ENCODE results near the gene TBC1D10A.
"Not testable (repeated sequence)": the region's sequence is repeated elsewhere in the genome, so short reads cannot be mapped to it uniquely, and the experiment has no call there.

The TBC1D10A gene

DNA sequence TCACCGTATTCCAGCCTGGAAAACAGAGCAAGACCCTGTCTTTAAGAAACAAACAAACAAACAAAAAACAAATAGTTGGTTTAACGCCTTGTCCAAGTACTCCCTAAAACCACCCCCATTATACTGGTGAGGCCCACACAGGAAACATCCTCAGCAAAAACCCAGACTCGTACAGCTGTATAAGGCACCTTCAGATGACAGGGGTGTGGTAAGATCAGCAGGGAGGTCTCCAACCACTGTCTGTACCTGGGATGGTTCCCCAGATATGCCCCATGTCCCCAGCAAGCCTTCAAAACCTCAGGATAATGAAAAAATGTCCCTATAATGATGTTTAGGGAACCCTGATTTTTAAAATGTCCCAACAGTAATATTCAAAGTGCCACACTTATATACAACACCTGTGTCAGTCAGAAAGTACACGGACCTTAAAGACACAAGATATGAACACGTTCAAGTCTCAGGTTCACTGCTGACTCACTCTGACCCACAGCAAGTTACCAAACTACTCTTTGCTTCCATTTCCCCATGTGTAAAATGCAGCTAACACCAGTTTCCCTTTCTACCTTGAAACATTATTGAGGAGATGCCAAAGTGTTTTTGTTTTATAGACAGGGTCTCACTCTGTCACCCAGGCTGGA is 20.6 kb upstream of the TBC1D10A start:
- no peak for DNase-seq (ENCODE audit: low read depth in 2 of 2)

DNA sequence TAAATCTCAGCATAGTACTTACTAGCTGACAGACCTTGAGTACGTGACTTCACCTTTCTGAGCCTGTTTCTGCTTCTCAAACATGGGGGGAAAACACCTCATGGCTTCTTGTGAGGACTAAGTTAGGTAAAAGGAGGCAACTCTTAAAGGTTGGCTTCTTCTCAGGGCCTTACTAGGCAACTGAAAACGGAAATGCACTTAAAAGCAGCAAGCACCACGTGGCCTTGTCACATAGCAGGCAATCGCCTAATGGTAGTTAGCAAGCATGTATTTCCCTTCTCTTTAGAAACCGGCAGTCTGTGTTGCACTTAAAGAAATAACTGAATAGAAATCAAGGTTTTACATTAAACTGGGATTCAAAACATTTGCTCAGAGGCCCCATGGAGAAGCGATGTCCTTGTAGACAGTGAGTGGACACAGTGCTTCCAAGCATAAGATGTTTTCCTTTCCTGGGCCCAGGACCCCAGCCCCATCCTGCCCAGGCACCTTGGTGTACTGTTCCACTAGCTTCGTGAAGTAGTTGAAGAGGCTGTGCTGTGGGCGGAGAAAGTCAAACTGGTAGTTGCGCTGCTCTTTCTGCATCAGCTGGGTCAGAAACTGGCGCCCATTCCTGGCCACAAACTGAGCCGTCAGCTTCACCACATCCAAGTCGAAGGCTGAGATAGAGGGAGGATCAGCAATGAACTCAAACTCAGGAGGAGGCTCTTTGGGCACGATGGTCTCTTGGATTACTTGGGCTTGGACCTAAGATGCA is 17.9 kb upstream of the TBC1D10A start:
- no peak for DNase-seq (ENCODE audit: low read depth in 2 of 2)

- no peak for DNase-seq (ENCODE audit: low read depth in 2 of 2)
Observed at GRCh38 chr22:30340911-30341685, 14.4 kb upstream of the TBC1D10A start.

DNA sequence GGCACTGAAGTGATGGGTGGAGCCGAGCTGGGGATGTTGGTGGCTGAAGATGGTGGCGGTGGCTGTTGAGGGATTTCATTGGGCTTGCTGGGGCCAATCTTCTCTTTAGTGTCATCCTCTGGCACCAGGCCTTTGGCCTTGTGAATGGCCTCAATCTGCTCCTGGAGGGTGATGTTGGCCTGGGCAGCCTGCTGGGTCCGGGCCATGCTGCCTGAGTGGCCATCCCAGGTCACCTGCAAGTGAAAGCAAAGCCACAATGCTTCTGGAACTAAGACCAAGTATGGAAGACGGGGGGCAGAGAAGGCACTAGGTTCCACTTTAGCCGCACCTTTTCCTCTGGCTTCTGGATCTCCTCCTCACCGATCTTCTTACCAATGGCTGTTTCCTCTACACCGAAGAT is 12.1 kb upstream of the TBC1D10A start:
- DNase-seq (ENCODE audit: low read depth in 2 of 2) = no peak

GRCh38 chr22:30338341-30338740 is 11.6 kb upstream of the TBC1D10A start:
- DNase-seq (ENCODE audit: low read depth in 2 of 2) = not testable (repeated sequence)

DNA sequence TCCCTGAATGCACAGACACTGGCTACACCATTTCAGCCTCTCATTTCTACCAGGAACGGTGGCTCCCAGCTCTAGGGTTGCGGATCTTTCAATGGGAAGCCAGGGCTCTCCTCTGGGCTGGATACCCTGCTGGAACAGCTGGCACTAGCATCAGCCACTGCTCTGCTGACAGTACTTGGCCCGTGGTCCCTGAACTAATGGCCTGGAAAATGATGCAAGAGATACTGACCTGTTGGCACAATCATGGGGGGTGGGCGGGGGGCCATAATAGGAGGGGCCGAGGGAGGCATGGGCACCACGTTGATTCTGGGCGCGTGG is 10.7 kb upstream of the TBC1D10A start:
- no peak for DNase-seq (ENCODE audit: low read depth in 2 of 2)

- DNase-seq (ENCODE audit: low read depth in 2 of 2) = no peak
Observed at GRCh38 chr22:30336752-30337460, 10.2 kb upstream of the TBC1D10A start.

DNA sequence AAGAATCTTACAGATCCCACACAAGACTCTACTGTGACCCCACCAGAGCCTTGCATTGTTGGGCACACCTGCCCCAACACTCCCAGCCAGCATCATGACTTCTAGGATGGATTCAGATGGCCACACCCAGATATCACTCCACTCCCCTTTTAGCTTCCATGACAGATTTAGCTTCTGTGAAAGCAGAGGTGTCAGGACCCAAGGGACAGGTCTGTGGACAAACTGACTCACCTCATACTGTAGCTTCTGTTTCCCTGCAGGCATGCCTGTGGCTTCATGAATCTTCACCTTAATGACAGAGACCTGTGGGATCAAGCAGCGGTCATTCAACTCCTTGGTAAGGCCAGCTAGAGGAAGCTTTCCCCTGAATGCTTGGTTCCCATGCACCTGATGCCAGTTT is 8.5 kb upstream of the TBC1D10A start:
- no peak for DNase-seq (ENCODE audit: low read depth in 2 of 2)

- DNase-seq (ENCODE audit: low read depth in 2 of 2) = no peak
Observed at GRCh38 chr22:30334646-30335045, 7.9 kb upstream of the TBC1D10A start.

DNA sequence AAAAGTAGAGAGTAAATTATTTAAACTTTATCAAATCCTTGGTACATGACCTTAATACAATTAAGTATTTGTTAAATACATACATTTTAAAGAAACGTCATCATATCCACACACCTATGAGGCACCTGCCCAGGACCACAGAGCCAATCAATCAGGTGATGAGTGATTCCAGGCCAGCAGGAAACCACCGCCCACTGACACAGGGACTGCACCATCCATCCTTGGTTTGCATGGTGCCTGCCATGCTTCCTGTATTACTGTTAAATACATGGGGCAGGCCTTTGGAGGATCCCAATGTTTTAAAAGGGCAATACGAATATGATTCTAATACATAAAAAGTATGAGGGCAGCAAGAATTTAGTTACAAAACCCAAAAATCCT is 7.0 kb upstream of the TBC1D10A start:
- no peak for DNase-seq (ENCODE audit: low read depth in 2 of 2)

GRCh38 chr22:30332994-30333706 is 6.4 kb upstream of the TBC1D10A start:
- DNase-seq (ENCODE audit: low read depth in 2 of 2) = no peak

DNA sequence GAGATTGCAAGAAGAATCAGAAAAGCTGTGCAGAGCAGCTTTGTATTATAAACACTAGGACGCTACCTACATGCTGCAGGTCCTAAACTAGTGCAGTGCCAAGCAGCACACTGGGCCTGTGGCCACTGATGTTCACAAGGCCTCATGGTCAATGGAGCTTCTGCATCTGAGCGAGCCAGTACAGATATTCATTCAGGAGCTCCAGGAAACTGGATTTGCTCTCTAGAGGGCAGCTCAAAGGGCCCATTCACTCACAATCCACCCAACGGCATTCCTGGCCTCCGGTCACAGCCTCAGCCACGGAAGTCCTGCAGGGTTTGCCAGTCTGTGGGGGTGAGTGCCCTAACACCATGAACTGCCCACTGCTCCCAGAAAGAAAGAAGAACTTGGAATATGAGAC is 5.8 kb upstream of the TBC1D10A start:
- DNase-seq (ENCODE audit: low read depth in 2 of 2) = no peak

GRCh38 chr22:30328466-30329049 is 1.8 kb upstream of the TBC1D10A start:
- DNase-seq (ENCODE audit: low read depth in 2 of 2) = no peak

DNA sequence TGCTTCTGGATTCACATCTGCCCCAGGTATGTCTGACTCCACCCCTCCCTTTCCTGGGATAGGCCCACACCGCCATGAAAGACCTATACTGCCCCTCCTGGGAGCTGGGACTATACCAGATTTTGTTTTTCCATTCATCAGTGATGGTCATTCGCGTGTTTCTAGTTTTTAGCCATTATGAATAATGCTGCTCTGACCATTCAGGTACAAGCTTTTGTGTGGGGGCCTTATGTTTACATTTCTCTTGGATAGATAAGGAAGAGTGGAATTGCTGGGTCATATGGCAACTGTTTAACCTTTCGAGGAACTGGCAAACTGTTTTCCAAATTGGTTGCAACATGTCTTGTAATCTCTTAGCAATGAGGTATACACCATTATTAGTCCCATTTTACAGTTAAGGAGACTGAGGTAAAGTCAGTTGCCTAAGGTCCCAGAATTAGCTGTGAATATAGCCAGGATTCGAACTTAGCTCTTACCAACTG is 1.2 kb upstream of the TBC1D10A start:
- DNase-seq (ENCODE audit: low read depth in 2 of 2) = no peak

GRCh38 chr22:30326255-30326705 is 461 bp downstream of the TBC1D10A start:
- no peak for DNase-seq (ENCODE audit: low read depth in 2 of 2)

DNA sequence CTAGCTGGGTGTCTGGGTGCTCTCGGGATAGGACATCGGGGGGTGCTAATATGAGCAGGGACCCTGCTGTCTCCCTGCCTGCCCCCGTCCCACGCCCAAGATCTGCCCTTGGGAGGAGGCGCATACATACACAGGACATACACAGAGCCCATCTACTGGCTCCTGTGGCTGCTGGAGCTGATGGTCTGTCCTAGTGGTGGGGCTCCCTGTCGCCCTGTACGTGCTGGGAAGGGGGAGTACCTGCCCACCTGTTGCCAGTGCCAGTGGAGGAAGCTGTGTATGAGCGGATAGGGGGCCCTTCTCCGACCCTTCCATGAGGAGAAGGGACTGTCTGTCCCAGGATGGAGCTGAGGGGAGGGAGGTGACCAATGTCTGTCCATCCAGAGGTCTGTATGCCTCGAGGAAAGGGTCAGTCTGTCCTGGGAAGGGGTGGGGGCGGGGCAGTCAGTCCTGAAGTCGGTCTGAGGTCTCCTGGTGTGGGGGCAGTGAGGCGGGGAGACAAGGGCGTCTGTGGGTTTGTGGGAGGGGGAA is 952 bp downstream of the TBC1D10A start:
- no peak for DNase-seq (ENCODE audit: low read depth in 2 of 2)

DNA sequence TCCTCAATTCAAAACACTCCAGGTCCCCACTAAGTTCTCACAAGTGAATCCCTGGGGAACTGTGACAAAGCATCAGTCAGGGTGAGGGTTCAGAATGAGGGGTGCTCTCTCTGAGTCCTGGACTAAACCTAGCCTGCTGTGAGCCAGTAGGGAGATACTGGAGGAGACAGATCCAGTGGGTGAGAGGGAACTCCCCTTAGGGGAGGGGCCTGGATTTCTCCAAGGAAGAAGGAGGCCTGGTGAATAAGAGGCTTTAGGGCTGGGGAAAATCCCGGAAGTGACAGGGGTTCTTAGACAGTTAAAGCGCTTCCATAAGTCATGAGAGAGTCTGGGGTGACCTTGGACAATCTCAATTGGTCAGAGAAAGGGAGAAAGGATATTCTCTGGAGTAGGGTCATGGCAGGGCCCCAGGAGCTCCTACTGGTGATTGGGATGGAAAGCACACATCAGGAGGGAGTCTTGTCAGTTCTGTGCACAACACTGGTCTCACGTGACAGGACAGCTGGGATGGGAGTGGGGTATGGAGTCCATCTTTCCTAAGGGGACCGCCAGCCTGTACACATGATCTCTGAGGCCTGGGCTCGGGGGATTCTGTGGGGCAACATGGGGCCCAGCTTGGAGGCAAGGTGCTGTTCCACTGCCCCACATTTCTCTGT is 1.5 kb downstream of the TBC1D10A start:
- no peak for DNase-seq (ENCODE audit: low read depth in 2 of 2)

DNA sequence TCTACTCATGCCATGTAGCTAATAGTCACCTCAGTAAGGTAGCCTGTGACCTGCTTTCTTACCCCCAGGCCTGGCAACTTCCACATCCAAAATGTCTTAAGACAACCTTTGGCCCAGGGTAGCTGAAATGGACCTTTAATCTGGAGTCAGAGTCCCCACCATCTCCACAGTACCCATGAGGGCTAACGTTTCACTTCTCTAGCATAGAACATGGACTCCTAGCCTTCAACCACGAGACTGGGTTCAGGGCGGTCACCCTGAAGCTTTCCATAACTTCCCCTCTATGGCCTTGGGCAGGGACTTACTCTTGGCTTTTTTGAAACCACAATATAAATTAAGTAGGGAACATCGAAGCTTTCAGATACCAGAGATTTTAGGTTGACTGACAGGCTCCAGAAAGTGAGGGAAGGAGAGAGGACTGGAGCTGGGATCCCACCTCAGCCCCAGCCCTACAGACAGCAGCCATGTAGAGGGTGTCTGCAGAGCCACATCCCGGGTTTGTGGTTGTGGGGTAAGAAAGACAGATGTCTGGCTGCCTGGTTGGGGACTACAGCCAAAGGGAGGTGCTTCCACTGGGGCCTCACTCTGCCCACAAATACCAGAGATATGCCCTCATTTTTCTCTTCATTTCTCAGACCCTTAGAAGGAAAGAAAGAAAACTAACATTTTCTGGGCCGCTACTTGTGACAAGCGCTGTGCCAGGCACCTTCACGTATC is 2.6 kb downstream of the TBC1D10A start:
- DNase-seq (ENCODE audit: low read depth in 2 of 2) = no peak

GRCh38 chr22:30323246-30323645 is 3.5 kb downstream of the TBC1D10A start:
- no peak for DNase-seq (ENCODE audit: low read depth in 2 of 2)

- DNase-seq (ENCODE audit: low read depth in 2 of 2) = no peak
Observed at GRCh38 chr22:30321461-30321860, 5.3 kb downstream of the TBC1D10A start.

All from stimulated activated CD8-positive, alpha-beta memory T cell treated with anti-CD3 and anti-CD28 coated beads, Interleukin-2, amount 100 ng/mL, for 1 hour (primary cell).